K562 (cell line): Measurements from ENCODE around the gene TMF1. TPM values are rescaled to one million over a fixed set of nuclear protein-coding genes. Genes with fewer than 3 reads are reported as not detected.

Source experiments
- ATAC-seq: fragments of 200-7000 bp; cut with Tn5 transposase; 3 replicates; pipeline ENCODE4 v1.9.1; 2020; ENCODE audit warnings: moderate library complexity
- BruUV-seq: library from RNA; stranded (reverse); fragments of 400-500 nt; replicated peaks from 2 replicates; lab custom pipeline; 2021; lab: Mats Ljungman, UMichigan
- CTCF ChIA-PET: fragments of 300-600 bp; formaldehyde crosslinking; extraction: SDS; loops from one replicate; lab custom pipeline; 2021; ENCODE audit warnings: low intra/inter-chr PET ratio; lab: Yijun Ruan, JAX
- POLR2A ChIA-PET: fragments of 300-600, 350-650 bp; sonication (Branson Sonifier 250); formaldehyde crosslinking; extraction: SDS; loops from one replicate; lab custom pipeline; 2021; ENCODE audit warnings: antibody characterized with exemption, inconsistent platforms; lab: Yijun Ruan, JAX
- DNase-seq, 4 experiments: peaks; one replicate each; pipeline versions ENCODE4 v3.0.0 to v3.0.0-alpha.2; 2011 to 2018; ENCODE audit warnings: low spot score in 3 of 4, mixed read lengths in 3 of 4; ENCODE audit errors: extremely low read depth in 1 of 4
- FAIRE-seq: peaks from 2 replicates; lab custom pipeline; 2011; peaks lifted over from hg19 to GRCh38; lab: Jason Lieb, UNC
- H2AFZ ChIP-seq: 2 replicates; pipeline ENCODE4 v1.6.0; 2011; ENCODE audit warnings: low read depth, low read length, control low read depth, inconsistent platforms
- H3K27ac ChIP-seq: fragments of 200-600 bp; 3 replicates; pipeline ENCODE4 v1.8.0; 2011; ENCODE audit warnings: low read depth, mild to moderate bottlenecking, control low read depth, inconsistent platforms, low read length, moderate library complexity, mixed read lengths; ENCODE audit errors: extremely low read depth
- H3K27me3 ChIP-seq, 2 experiments: fragments of 300-600 bp in 1 of 2; 2 replicates in 1 of 2; 3 replicates in 1 of 2; pipeline versions ENCODE4 v1.6.0 to v1.8.0; 2011; ENCODE audit warnings: inconsistent platforms in 2 of 2, low read length in 2 of 2, mild to moderate bottlenecking in 1 of 2, mixed read lengths in 1 of 2, moderate library complexity in 1 of 2; ENCODE audit not compliant: control insufficient read depth in 2 of 2, insufficient read depth in 2 of 2
- H3K36me3 ChIP-seq: fragments of 300-600 bp; 3 replicates; pipeline ENCODE4 v1.8.0; 2011; ENCODE audit warnings: mild to moderate bottlenecking, low read length, inconsistent platforms; ENCODE audit not compliant: control insufficient read depth, insufficient read depth
- H3K4me1 ChIP-seq, 2 experiments: fragments of 200-600 bp in 1 of 2; replicated peaks in 1 of 2; 2 replicates in 1 of 2; 3 replicates in 1 of 2; pipeline versions ENCODE4 v1.5.1 to v1.8.0; 2011; ENCODE audit warnings: inconsistent platforms in 2 of 2, low read length in 2 of 2, mild to moderate bottlenecking in 1 of 2, mixed read lengths in 1 of 2, moderate library complexity in 1 of 2; ENCODE audit not compliant: control insufficient read depth in 2 of 2, insufficient read depth in 2 of 2
- H3K4me2 ChIP-seq: 2 replicates; pipeline ENCODE4 v1.6.1; 2011; ENCODE audit warnings: low read length, control low read depth, inconsistent platforms, mixed read lengths; ENCODE audit not compliant: insufficient read depth
- H3K4me3 ChIP-seq: fragments of 200-600 bp; sonication (generic), shearing (Covaris generic); 2 replicates; pipeline ENCODE4 v1.5.1; 2016; ENCODE audit warnings: control low read depth, inconsistent platforms
- H3K79me2 ChIP-seq: fragments of 200-600 bp; 3 replicates; pipeline ENCODE4 v1.8.0; 2011; ENCODE audit warnings: low read length, inconsistent platforms; ENCODE audit not compliant: control insufficient read depth, insufficient read depth
- H3K9ac ChIP-seq, 2 experiments: 2 replicates each; pipeline versions ENCODE4 v1.6.0 to v1.6.1; 2011; ENCODE audit warnings: low read depth in 2 of 2, low read length in 2 of 2, control low read depth in 1 of 2, inconsistent platforms in 1 of 2, mild to moderate bottlenecking in 1 of 2, mixed read lengths in 1 of 2; ENCODE audit not compliant: insufficient read depth in 1 of 2
- H3K9me1 ChIP-seq: one replicate; pipeline ENCODE4 v1.6.0; 2011; ENCODE audit warnings: inconsistent platforms, mild to moderate bottlenecking, low read length, moderate library complexity; ENCODE audit not compliant: control insufficient read depth, insufficient read depth
- H3K9me3 ChIP-seq: replicated peaks from 2 replicates; pipeline ENCODE4 v1.5.1; 2011; ENCODE audit warnings: low read depth, low read length, inconsistent platforms; ENCODE audit not compliant: control insufficient read depth, insufficient read depth
- H4K20me1 ChIP-seq: replicated peaks from 2 replicates; pipeline ENCODE4 v1.6.1; 2011; ENCODE audit warnings: low read length, inconsistent platforms, mixed read lengths; ENCODE audit not compliant: control insufficient read depth, insufficient read depth
- ZNF121 ChIP-seq: sonication (generic); formaldehyde crosslinking; conservative IDR thresholded peaks from 2 replicates; pipeline ENCODE4 v1.8.0; 2022; ENCODE audit warnings: missing genetic modification reagents
- WGBS: fragments of 100-300 bp; shearing (Covaris generic); methylation state at CpG from one replicate; pipeline ENCODE4 v1.1.6; 2016; ENCODE audit warnings: low coverage, mixed read lengths; ENCODE audit not compliant: insufficient coverage; ENCODE audit errors: missing lambda C conversion rate; 5-methylcytosine and 5-hydroxymethylcytosine counted together
- in situ Hi-C: fragments of 300-500 bp; cut with MboI; formaldehyde crosslinking; loops from 4 replicates; pipeline ENCODE4 v1.15.0; 2018; ENCODE audit warnings: inconsistent platforms, mixed read lengths
- intact Hi-C: fragments of 100-400 bp; cut with micrococcal nuclease; formaldehyde crosslinking; loops from 2 replicates; pipeline ENCODE4 v1.14.2; 2022
- polyA plus RNA-seq, 8 experiments: library from polyadenylated mRNA; depleted of rRNA in 4 of 8; stranded (reverse) in 5 of 8; unstranded in 3 of 8; fragments of >200 nt; fragmentation: Nextera tagmentation in 2 of 8; fragmentation: Illumina TruSeq in 1 of 8; extraction: Ambion mirVana in 2 of 8; extraction: Trizol in 1 of 8; gene quantifications; 2 replicates each; pipeline versions ENCODE4 v1.2.1 to v1.2.3, GENCODE V29; 2011 to 2014; ENCODE audit warnings: inconsistent platforms in 1 of 8, missing spikeins in 1 of 8
- total RNA-seq, 7 experiments: library from RNA; depleted of rRNA in 6 of 7; stranded (reverse); fragments of >200 nt in 6 of 7; fragmentation: Illumina TruSeq in 2 of 7; extraction: Trizol in 2 of 7; gene quantifications; 2 replicates each; pipeline versions ENCODE4 v1.2.1 to v1.2.3, GENCODE V29; 2011 to 2021; ENCODE audit warnings: low replicate concordance in 1 of 7
- TF ChIP-seq, protein P1 (sequence below): fragments of 250-450 bp; sonication (Bioruptor Pico); IDR thresholded peaks from 2 replicates; pipeline ENCODE4 v1.5.0; 2021; ENCODE audit warnings: mild to moderate bottlenecking, borderline replicate concordance

The TMF1 gene
- total and polyA plus RNA-seq, 9 of the 15 experiments (the other 6 are each of a cell fraction or from before 2014, with no cell fraction given): 3.1 to 13.9 (median 10.3) TPM

DNA sequence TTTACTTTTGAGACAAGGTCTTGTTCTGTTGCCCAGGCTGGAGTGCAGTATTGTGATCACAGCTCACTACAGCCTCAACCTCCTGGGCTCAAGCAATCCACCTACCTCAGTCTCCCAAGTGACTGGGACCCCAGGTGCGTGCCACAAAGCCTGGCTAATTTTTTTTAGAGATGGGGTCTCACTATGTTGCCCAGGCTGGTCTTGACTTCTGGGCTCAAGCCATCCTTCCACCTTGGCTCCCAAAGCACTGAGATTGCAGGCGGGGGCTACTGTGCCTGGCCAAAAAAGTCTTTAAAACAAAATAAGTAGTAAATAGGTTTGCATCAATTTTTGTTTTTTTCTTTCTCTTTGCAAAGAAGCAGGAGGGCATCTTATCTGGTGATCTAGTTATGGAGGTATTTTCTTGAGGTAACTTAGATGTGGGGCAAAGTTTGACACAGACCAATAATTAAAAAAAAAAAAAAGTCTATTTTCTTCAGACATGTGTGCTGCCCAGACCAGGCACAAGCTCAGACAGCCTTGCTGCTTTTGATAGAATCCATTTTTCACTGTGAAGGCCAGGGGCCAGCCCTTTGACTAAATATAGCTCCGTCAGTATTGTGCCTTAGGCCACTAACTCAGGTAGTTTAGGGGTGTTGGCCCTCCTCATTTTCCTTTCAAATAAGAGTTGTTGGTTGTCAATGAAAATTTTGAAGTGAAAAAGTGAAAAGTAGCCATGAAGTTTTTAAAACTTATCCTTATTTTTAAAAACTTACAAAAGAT lies 35.1 kb upstream of the TMF1 start:
- Histone ChIP-seq H3K36me3 (no peaks in the 10 kb centered on the region), H3K27ac (no peak overlapping the region), H3K79me2 (peaks cover 18% of the 10 kb centered on the region), H3K4me1 (peaks cover 14 to 30% of the 10 kb centered on the region in 2 experiments), H3K9me1 (no peaks in the 10 kb centered on the region), H3K4me3 (no peak overlapping the region), H3K9ac (no peak overlapping the region), H3K9me3 (no peaks in the 10 kb centered on the region), H2AFZ (no peak overlapping the region), H3K27me3 (no peaks in the 10 kb centered on the region), H3K4me2 (no peak overlapping the region), H4K20me1 (no peaks in the 10 kb centered on the region)
- in situ Hi-C loops (no loop called here), intact Hi-C loops (no loop called here)
- no peak for ATAC-seq
- CTCF ChIA-PET: interaction anchor here (0.5 kb wide), 1 partner anchor 23 kb away, joined by 3 read pairs; no protein-coding TSS in a partner anchor
- FAIRE-seq: no peak
- POLR2A ChIA-PET: interaction anchor here (1.1 to 1.3 kb wide), 2 partner anchors 20 to 31 kb away, joined by 3 to 4 read pairs; no protein-coding TSS in a partner anchor
- peak; percentile 33; the same call in 1 of the 2 replicates for TF ChIP-seq ZNF121 (CRISPR knock-in tag)
- TF ChIP-seq, protein P1, sequence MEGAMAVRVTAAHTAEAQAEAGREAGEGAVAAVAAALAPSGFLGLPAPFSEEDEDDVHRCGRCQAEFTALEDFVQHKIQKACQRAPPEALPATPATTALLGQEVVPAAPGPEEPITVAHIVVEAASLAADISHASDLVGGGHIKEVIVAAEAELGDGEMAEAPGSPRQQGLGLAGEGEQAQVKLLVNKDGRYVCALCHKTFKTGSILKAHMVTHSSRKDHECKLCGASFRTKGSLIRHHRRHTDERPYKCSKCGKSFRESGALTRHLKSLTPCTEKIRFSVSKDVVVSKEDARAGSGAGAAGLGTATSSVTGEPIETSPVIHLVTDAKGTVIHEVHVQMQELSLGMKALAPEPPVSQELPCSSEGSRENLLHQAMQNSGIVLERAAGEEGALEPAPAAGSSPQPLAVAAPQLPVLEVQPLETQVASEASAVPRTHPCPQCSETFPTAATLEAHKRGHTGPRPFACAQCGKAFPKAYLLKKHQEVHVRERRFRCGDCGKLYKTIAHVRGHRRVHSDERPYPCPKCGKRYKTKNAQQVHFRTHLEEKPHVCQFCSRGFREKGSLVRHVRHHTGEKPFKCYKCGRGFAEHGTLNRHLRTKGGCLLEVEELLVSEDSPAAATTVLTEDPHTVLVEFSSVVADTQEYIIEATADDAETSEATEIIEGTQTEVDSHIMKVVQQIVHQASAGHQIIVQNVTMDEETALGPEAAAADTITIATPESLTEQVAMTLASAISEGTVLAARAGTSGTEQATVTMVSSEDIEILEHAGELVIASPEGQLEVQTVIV: no peak
- DNase-seq: no peak
- no TSS peak for BruUV-seq
- WGBS: 100% methylated on average over 3 of the region's 3 CpGs
